ENCODE results near the gene ZMIZ1.
A peak's percentile ranks its signal among the peaks of the same experiment; 100 is the strongest.

The ZMIZ1 gene

GRCh38 chr10:79052291-79053080, 16.3 kb upstream of the ZMIZ1 start:
- TF ChIP-seq ZSCAN4 (tag by site-specific recombination; IDR thresholded peaks at IDR 0.05) = no peak
- peak; percentile 10; the same call in 1 of the 2 replicates for TF ChIP-seq GLIS1 (tag by site-specific recombination; IDR thresholded peaks at IDR 0.05)
- H3K4me1 ChIP-seq (ENCODE audit: control insufficient read depth, insufficient read depth, low read length) = no peaks in the 10 kb centered on the region
- no peak overlapping the region for H3K27ac ChIP-seq (ENCODE audit: extremely low read depth, low read depth, low read length)
- no peaks in the 10 kb centered on the region for H3K36me3 ChIP-seq (ENCODE audit: control insufficient read depth in 2 of 2, insufficient read depth in 1 of 2, low read length in 2 of 2)
- H3K4me3 ChIP-seq (ENCODE audit: low read depth, low read length) = no peak overlapping the region
- CTCF ChIA-PET = interaction anchor here (0.5 to 0.7 kb wide), 3 partner anchors 104 to 1115 kb away, joined by 3 read pairs; no protein-coding TSS in a partner anchor
- H3K9me3 ChIP-seq (ENCODE audit: control insufficient read depth, insufficient read depth, low read depth, low read length) = no peaks in the 10 kb centered on the region
- POLR2A ChIA-PET = no interaction called here

GRCh38 chr10:79053081-79053434, 15.7 kb upstream of the ZMIZ1 start:
- ChIA-PET CTCF (no interaction called here), POLR2A (no interaction called here)
- H3K4me3 ChIP-seq (ENCODE audit: low read depth, low read length) = no peak overlapping the region
- TF ChIP-seq SETDB1 (IDR thresholded peaks at IDR 0.05; ENCODE audit: insufficient read length, low read length) (no peak), MYNN (tag by site-specific recombination; IDR thresholded peaks at IDR 0.05; ENCODE audit: borderline replicate concordance) (no peak), YY1 (tag by site-specific recombination; IDR thresholded peaks at IDR 0.05) (no peak), ZNF768 (tag by site-specific recombination; IDR thresholded peaks at IDR 0.05) (no peak), ZNF521 (tag by site-specific recombination; IDR thresholded peaks at IDR 0.05) (no peak), MZF1 (tag by site-specific recombination; IDR thresholded peaks at IDR 0.05; ENCODE audit: borderline replicate concordance) (no peak), ZNF76 (tag by site-specific recombination; IDR thresholded peaks at IDR 0.05; ENCODE audit: borderline replicate concordance, low read depth) (no peak), ZNF488 (tag by site-specific recombination; IDR thresholded peaks at IDR 0.05) (no peak), PATZ1 (tag by site-specific recombination; IDR thresholded peaks at IDR 0.05) (no peak), ZNF548 (tag by site-specific recombination; IDR thresholded peaks at IDR 0.05) (no peak), ZNF121 (tag by site-specific recombination; IDR thresholded peaks at IDR 0.05) (no peak), ZNF362 (tag by site-specific recombination; IDR thresholded peaks at IDR 0.05) (no peak), ZNF747 (tag by site-specific recombination; IDR thresholded peaks at IDR 0.05) (no peak), ZNF350 (tag by site-specific recombination; IDR thresholded peaks at IDR 0.05) (no peak), IKZF3 (tag by site-specific recombination; IDR thresholded peaks at IDR 0.05) (no peak), PRDM10 (tag by site-specific recombination; IDR thresholded peaks at IDR 0.05) (no peak), KLF10 (tag by site-specific recombination; IDR thresholded peaks at IDR 0.05) (no peak), GFI1B (tag by site-specific recombination; IDR thresholded peaks at IDR 0.05) (no peak), ZSCAN23 (tag by site-specific recombination; IDR thresholded peaks at IDR 0.05) (no peak), KLF16 (tag by site-specific recombination; IDR thresholded peaks at IDR 0.05) (no peak)
- H3K9me3 ChIP-seq (ENCODE audit: control insufficient read depth, insufficient read depth, low read depth, low read length) = no peaks in the 10 kb centered on the region
- no peaks in the 10 kb centered on the region for H3K4me1 ChIP-seq (ENCODE audit: control insufficient read depth, insufficient read depth, low read length)
- H3K27ac ChIP-seq (ENCODE audit: extremely low read depth, low read depth, low read length) = no peak overlapping the region
- H3K36me3 ChIP-seq (ENCODE audit: control insufficient read depth in 2 of 2, insufficient read depth in 1 of 2, low read length in 2 of 2) = no peaks in the 10 kb centered on the region

Measured in HEK293 (cell line).